ENCODE data around the gene SCAPER. TPM values are rescaled to one million over a fixed set of nuclear protein-coding genes. Genes with fewer than 3 reads are reported as not detected.

The SCAPER gene
- total RNA-seq, 2 experiments from 2014 or later, result 31.4 to 32.7 TPM

- no peak for TF ChIP-seq CTCF (IDR thresholded peaks at IDR 0.05)
- H3K4me1 Mint-ChIP-seq (ENCODE audit: low read depth), result peaks cover 22% of the 10 kb centered on the region
- intact Hi-C loops (cut with micrococcal nuclease), result no loop called here
- no peak overlapping the region for H3K4me3 Mint-ChIP-seq
- DNase-seq (no peak), ATAC-seq (no peak)
- H3K27me3 Mint-ChIP-seq, result no peaks in the 10 kb centered on the region
- POLR2A ChIA-PET, result no interaction called here
- H3K27ac Mint-ChIP-seq, result no peak overlapping the region
- H3K36me3 Mint-ChIP-seq (ENCODE audit: low read depth), result peaks cover 26% of the 10 kb centered on the region
- CTCF ChIA-PET, result no interaction called here
- H3K9me3 Mint-ChIP-seq, result no peaks in the 10 kb centered on the region
These were observed 332.2 kb downstream of the SCAPER start for GRCh38 chr15:76572983-76573314.

GRCh38 chr15:76566276-76566675, 338.9 kb downstream of the SCAPER start:
- Mint-ChIP-seq H3K9me3 (peaks cover 6% of the 10 kb centered on the region), H3K36me3 (ENCODE audit: low read depth) (peaks cover 16% of the 10 kb centered on the region), H3K4me3 (no peak overlapping the region), H3K27ac (no peak overlapping the region), H3K27me3 (no peaks in the 10 kb centered on the region), H3K4me1 (ENCODE audit: low read depth) (no peaks in the 10 kb centered on the region)
- ChIA-PET POLR2A (interaction anchor here (0.7 kb wide), 1 partner anchor 172 kb away, joined by 3 read pairs; no protein-coding TSS in a partner anchor), CTCF (no interaction called here)
- ATAC-seq (no peak), DNase-seq (no peak)
- no peak for TF ChIP-seq CTCF (IDR thresholded peaks at IDR 0.05)
- intact Hi-C loops (cut with micrococcal nuclease), result no loop called here

DNA sequence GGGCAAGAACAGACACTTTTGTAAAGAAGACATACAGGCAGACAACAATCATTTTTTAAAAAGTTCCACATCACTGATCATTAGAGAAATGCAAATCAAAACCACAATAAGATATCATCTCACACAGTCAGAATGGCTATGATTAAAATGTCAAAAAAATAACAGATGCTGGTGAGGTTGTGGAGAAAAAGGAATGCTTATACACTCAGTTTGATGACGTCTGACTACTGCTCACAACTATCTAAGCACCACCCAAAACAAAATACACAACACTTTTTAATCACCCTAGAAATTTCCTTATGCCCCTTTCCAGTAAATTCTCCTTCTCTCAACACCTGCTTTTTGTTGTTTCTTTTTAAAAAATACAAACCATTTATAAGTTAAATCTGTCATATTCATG, 339.8 kb downstream of the SCAPER start:
- intact Hi-C loops (cut with micrococcal nuclease), result no loop called here

DNA sequence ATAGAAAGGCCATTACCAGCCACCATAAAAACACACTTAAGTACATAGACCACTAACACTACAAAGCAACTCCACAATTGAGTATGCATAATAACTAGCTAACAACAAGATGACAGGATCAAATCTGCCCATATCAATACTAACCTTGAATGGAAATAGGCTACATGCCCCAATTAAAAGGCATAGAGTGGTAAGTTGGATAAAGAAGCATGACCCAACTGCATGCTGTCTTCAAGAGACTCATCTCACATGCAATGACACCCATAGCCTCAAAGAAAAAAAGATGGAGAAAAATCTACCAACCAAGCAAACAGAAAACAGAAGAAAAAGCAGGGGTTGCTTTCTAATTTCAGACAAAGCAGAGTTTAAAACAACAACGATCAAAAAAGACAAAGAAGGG, 349.9 kb downstream of the SCAPER start:
- peaks cover 16% of the 10 kb centered on the region for H3K4me1 Mint-ChIP-seq (ENCODE audit: low read depth)
- peaks cover 10% of the 10 kb centered on the region for H3K9me3 Mint-ChIP-seq
- ChIA-PET POLR2A (no interaction called here), CTCF (no interaction called here)
- no peaks in the 10 kb centered on the region for H3K27me3 Mint-ChIP-seq
- H3K36me3 Mint-ChIP-seq (ENCODE audit: low read depth), result peaks cover 16% of the 10 kb centered on the region
- intact Hi-C loops (cut with micrococcal nuclease), result no loop called here
- DNase-seq (no peak), ATAC-seq (no peak)
- no peak overlapping the region for H3K4me3 Mint-ChIP-seq
- no peak for TF ChIP-seq CTCF (IDR thresholded peaks at IDR 0.05)
- H3K27ac Mint-ChIP-seq, result no peak overlapping the region

More for the DNA sequence above, 339.8 kb downstream of the SCAPER start:
- CTCF ChIA-PET, result no interaction called here
- TF ChIP-seq CTCF (IDR thresholded peaks at IDR 0.05), result no peak
- Mint-ChIP-seq H3K9me3 (peaks cover 6% of the 10 kb centered on the region), H3K27ac (no peak overlapping the region), H3K36me3 (ENCODE audit: low read depth) (peaks cover 11% of the 10 kb centered on the region), H3K27me3 (no peaks in the 10 kb centered on the region), H3K4me3 (no peak overlapping the region), H3K4me1 (ENCODE audit: low read depth) (no peaks in the 10 kb centered on the region)
- no peak for DNase-seq
- no peak for ATAC-seq
- POLR2A ChIA-PET, result no interaction called here

DNA sequence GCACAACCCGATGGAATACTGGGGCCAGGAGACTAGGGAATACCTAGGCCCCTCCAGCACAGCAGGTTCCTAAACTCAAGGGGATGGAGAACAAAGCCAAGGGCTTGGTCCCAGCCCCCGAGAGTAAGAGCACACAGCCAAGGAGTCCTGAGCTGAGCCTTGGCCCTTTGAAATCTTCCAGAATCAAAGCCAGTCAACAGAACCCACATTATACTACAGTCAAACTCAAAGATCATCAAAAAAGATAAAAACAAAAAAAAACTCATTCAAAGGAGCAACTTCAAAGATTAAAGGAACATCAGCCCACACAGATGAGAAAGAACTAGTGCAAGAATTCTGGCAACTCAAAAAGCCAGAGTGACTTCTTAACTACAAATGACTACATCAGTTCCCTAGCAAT, 351.6 kb downstream of the SCAPER start:
- CTCF ChIA-PET, result no interaction called here
- intact Hi-C loops (cut with micrococcal nuclease), result no loop called here
- Mint-ChIP-seq H3K4me3 (no peak overlapping the region), H3K27ac (no peak overlapping the region), H3K36me3 (ENCODE audit: low read depth) (peaks cover 11% of the 10 kb centered on the region), H3K9me3 (peaks cover 17% of the 10 kb centered on the region), H3K4me1 (ENCODE audit: low read depth) (peaks cover 14% of the 10 kb centered on the region), H3K27me3 (no peaks in the 10 kb centered on the region)
- ATAC-seq (no peak), DNase-seq (no peak)
- TF ChIP-seq CTCF (IDR thresholded peaks at IDR 0.05), result no peak
- POLR2A ChIA-PET, result no interaction called here
